Measurements from ENCODE around the gene LDLRAD3.

Gene LDLRAD3

DNA sequence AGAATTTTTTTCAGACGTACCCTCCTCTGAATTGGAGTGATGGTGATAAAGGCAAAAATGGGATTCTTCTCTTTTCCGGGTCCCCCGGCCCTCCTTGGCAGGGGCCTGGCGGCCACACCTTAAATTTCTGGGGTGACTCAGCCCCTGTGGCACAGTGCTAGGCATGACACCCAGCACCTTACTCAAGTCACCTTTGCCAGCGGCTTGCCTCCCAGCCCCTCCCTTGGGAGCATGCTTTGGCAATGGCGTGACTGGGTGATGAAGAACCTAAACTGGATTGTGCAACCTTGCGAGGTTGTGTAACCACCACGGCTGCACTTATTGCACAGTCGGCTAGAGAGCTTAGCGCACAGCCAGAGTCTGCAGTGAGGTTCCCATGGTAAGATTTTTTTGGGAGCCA lies 16.2 kb upstream of the LDLRAD3 start:
- peak overlapping the region; percentile 49 for H3K4me3 ChIP-seq (ENCODE audit: low read length, poor library complexity, severe bottlenecking)
- H3K9me2 ChIP-seq (replicated peaks; ENCODE audit: low read depth, low read length): no peaks in the 10 kb centered on the region
- H3F3A ChIP-seq (ENCODE audit: low read depth): no peaks in the 10 kb centered on the region
- H3K79me2 ChIP-seq (ENCODE audit: insufficient read depth, low read length): no peaks in the 10 kb centered on the region
- TF ChIP-seq, protein P1, sequence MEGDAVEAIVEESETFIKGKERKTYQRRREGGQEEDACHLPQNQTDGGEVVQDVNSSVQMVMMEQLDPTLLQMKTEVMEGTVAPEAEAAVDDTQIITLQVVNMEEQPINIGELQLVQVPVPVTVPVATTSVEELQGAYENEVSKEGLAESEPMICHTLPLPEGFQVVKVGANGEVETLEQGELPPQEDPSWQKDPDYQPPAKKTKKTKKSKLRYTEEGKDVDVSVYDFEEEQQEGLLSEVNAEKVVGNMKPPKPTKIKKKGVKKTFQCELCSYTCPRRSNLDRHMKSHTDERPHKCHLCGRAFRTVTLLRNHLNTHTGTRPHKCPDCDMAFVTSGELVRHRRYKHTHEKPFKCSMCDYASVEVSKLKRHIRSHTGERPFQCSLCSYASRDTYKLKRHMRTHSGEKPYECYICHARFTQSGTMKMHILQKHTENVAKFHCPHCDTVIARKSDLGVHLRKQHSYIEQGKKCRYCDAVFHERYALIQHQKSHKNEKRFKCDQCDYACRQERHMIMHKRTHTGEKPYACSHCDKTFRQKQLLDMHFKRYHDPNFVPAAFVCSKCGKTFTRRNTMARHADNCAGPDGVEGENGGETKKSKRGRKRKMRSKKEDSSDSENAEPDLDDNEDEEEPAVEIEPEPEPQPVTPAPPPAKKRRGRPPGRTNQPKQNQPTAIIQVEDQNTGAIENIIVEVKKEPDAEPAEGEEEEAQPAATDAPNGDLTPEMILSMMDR (conservative IDR thresholded peaks at IDR 0.05; ENCODE audit: low read length): no peak
- TF ChIP-seq EZH2phosphoT487 (IDR thresholded peaks at IDR 0.05; ENCODE audit: borderline replicate concordance): no peak
- peak overlapping the region; percentile 53 for H3K9ac ChIP-seq (ENCODE audit: low read depth, low read length, poor library complexity, severe bottlenecking)
- H3K9me3 ChIP-seq (ENCODE audit: insufficient read depth, low read depth, low read length): no peaks in the 10 kb centered on the region
- no peaks in the 10 kb centered on the region for H4K20me1 ChIP-seq (ENCODE audit: insufficient read depth, low read length, poor library complexity, severe bottlenecking)
- H3K36me3 ChIP-seq (ENCODE audit: insufficient read depth, low read length): no peaks in the 10 kb centered on the region
- peak overlapping the region; percentile 76 for H3K4me2 ChIP-seq (ENCODE audit: low read depth, low read length, poor library complexity, severe bottlenecking)
- peak overlapping the region; percentile 91 for H2AFZ ChIP-seq (ENCODE audit: low read length)
- H3K4me1 ChIP-seq (ENCODE audit: insufficient read depth, low read length, poor library complexity, severe bottlenecking): peaks cover 31% of the 10 kb centered on the region
- H3K27me3 ChIP-seq (ENCODE audit: insufficient read depth, low read length, poor library complexity, severe bottlenecking): no peaks in the 10 kb centered on the region

DNA sequence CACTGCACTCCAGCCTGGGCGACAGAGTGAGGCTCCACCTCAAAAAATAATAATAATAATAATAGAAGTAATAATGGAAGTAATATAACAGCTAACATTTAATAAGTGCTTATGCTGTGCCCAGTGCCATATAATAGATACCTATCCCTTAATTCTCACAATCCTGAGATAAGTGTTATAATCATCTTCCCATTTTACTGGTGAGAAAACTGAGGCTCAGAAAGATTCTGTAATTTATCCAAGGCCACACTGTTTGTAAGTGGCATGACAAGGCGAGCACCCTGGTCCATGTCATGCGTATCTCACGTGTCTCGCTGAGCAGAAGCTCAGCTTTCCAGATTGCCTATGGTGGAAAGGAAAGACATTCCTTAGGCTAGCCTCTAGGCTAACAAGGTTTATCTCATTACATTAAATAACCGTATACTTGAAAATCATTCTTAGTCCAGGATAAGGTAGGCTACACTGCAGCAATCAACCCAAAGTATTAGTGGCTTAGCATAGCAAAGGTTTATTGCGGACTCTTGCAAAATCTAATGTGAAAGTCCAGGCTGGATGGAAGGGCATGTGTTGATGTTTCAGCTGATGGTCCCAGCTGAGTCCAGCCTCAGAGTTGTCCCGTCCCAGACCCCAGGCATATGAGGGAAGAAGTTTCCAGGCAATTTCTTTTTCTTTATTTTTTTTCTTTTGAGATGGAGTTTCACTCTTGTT lies 15.0 kb upstream of the LDLRAD3 start:
- TF ChIP-seq EZH2phosphoT487 (IDR thresholded peaks at IDR 0.05; ENCODE audit: borderline replicate concordance): no peak
- TF ChIP-seq, protein P1 (conservative IDR thresholded peaks at IDR 0.05; ENCODE audit: low read length): no peak
- Histone ChIP-seq H3K79me2 (ENCODE audit: insufficient read depth, low read length) (no peaks in the 10 kb centered on the region), H3K9me3 (ENCODE audit: insufficient read depth, low read depth, low read length) (no peaks in the 10 kb centered on the region), H3F3A (ENCODE audit: low read depth) (no peaks in the 10 kb centered on the region), H3K4me2 (ENCODE audit: low read depth, low read length, poor library complexity, severe bottlenecking) (no peak overlapping the region), H3K4me1 (ENCODE audit: insufficient read depth, low read length, poor library complexity, severe bottlenecking) (peaks cover 26% of the 10 kb centered on the region), H3K4me3 (ENCODE audit: low read length, poor library complexity, severe bottlenecking) (no peak overlapping the region), H4K20me1 (ENCODE audit: insufficient read depth, low read length, poor library complexity, severe bottlenecking) (no peaks in the 10 kb centered on the region), H3K9ac (ENCODE audit: low read depth, low read length, poor library complexity, severe bottlenecking) (no peak overlapping the region), H2AFZ (ENCODE audit: low read length) (no peak overlapping the region), H3K36me3 (ENCODE audit: insufficient read depth, low read length) (no peaks in the 10 kb centered on the region), H3K9me2 (replicated peaks; ENCODE audit: low read depth, low read length) (no peaks in the 10 kb centered on the region), H3K27me3 (ENCODE audit: insufficient read depth, low read length, poor library complexity, severe bottlenecking) (no peaks in the 10 kb centered on the region)

DNA sequence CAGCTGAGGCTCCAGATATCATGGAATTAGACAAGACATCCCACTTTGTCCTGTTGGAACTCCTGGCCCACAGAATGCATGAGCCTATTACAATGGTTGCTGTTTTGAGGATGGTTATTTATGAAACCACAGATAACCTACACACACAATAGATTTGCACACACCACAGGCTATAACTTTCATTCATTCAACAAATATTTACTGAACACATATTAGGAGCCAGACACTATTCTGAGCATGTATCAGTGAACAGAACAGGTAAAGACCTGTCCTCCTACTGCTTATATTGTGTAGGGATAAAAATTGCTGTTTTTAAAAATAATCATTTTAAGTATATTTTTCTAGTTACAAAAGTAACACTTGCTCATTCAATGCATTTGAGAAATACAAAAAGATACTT lies 13.4 kb upstream of the LDLRAD3 start:
- H3K9me3 ChIP-seq (ENCODE audit: insufficient read depth, low read depth, low read length): no peaks in the 10 kb centered on the region
- no peaks in the 10 kb centered on the region for H3K27me3 ChIP-seq (ENCODE audit: insufficient read depth, low read length, poor library complexity, severe bottlenecking)
- H3K4me2 ChIP-seq (ENCODE audit: low read depth, low read length, poor library complexity, severe bottlenecking): no peak overlapping the region
- H3K36me3 ChIP-seq (ENCODE audit: insufficient read depth, low read length): no peaks in the 10 kb centered on the region
- H3K4me1 ChIP-seq (ENCODE audit: insufficient read depth, low read length, poor library complexity, severe bottlenecking): peaks cover 21% of the 10 kb centered on the region
- H3K9me2 ChIP-seq (replicated peaks; ENCODE audit: low read depth, low read length): no peaks in the 10 kb centered on the region
- H4K20me1 ChIP-seq (ENCODE audit: insufficient read depth, low read length, poor library complexity, severe bottlenecking): no peaks in the 10 kb centered on the region
- H3K4me3 ChIP-seq (ENCODE audit: low read length, poor library complexity, severe bottlenecking): no peak overlapping the region
- no peaks in the 10 kb centered on the region for H3K79me2 ChIP-seq (ENCODE audit: insufficient read depth, low read length)
- H3F3A ChIP-seq (ENCODE audit: low read depth): no peaks in the 10 kb centered on the region
- TF ChIP-seq EZH2phosphoT487 (IDR thresholded peaks at IDR 0.05; ENCODE audit: borderline replicate concordance): no peak
- TF ChIP-seq, protein P1 (conservative IDR thresholded peaks at IDR 0.05; ENCODE audit: low read length): no peak
- H3K9ac ChIP-seq (ENCODE audit: low read depth, low read length, poor library complexity, severe bottlenecking): no peak overlapping the region
- H2AFZ ChIP-seq (ENCODE audit: low read length): no peak overlapping the region

Measured in Loucy (cell line).